BJ (cell line): Measurements from ENCODE around the gene MYH11. TPM values are rescaled to one million over a fixed set of nuclear protein-coding genes. Genes with fewer than 3 reads are reported as not detected.

Experiments
- CTCF ChIA-PET: fragments of 350-600 bp; formaldehyde crosslinking; extraction: SDS; loops from one replicate; lab custom pipeline; 2021; ENCODE audit warnings: antibody characterized with exemption, inconsistent platforms; lab: Yijun Ruan, JAX
- POLR2A ChIA-PET: fragments of 300-600 bp; sonication (Branson Sonifier 250); formaldehyde crosslinking; extraction: SDS; loops from one replicate; lab custom pipeline; 2021; ENCODE audit warnings: antibody characterized with exemption; lab: Charles Lee
- DNase-seq: peaks from one replicate; pipeline ENCODE4 v3.0.0-alpha.2; 2011; ENCODE audit warnings: low read depth
- H3K27me3 ChIP-seq: 2 replicates; pipeline ENCODE4 v1.6.0; 2011; ENCODE audit warnings: low read length; ENCODE audit not compliant: control insufficient read depth, insufficient read depth
- H3K36me3 ChIP-seq: 2 replicates; pipeline ENCODE4 v1.5.1; 2011; ENCODE audit warnings: low read length; ENCODE audit not compliant: control insufficient read depth, insufficient read depth
- H3K4me3 ChIP-seq: 2 replicates; pipeline ENCODE4 v1.5.1; 2011; ENCODE audit warnings: low read depth, mild to moderate bottlenecking, control low read depth, low read length
- polyA plus RNA-seq: library from polyadenylated mRNA; depleted of rRNA; stranded (reverse); fragments of >200 nt; gene quantifications from 2 replicates; pipeline ENCODE4 v1.2.3, GENCODE V29; 2011
- TF ChIP-seq, protein P1 (sequence below): IDR thresholded peaks from 2 replicates; pipeline ENCODE4 v1.5.1; 2011; ENCODE audit warnings: low read depth, mild to moderate bottlenecking, control low read depth, inconsistent platforms, low read length, moderate library complexity; ENCODE audit not compliant: insufficient read depth

Gene MYH11
- polyA plus RNA-seq, 1 experiment: 0.27 TPM

DNA sequence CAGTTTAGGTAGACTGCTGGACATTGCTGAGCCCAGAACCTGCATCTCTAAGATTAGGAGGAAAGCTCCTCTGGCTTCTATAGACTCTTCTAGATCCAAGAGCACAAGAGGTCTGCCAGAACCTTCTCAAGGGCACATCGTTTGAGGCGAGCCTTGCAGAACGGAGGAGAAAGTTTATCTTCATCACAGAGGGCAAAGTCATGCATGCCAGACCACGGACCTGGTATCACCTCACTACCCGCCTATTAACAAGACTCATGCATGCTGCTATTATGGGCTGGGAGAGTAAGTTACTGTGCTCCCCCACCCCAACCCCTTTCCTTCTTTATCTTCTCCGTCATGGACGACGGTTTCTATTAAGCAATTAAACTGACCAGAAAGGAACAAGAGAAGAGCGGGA lies 23.3 kb downstream of the MYH11 start:
- Histone ChIP-seq H3K27me3 (peaks cover 1% of the 10 kb centered on the region; the same call in 1 of the 2 replicates), H3K36me3 (no peaks in the 10 kb centered on the region), H3K4me3 (no peak overlapping the region)
- ChIA-PET CTCF (interaction anchor here (1.1 to 1.6 kb wide), 3 partner anchors 11 to 43 kb away, joined by 3 to 5 read pairs (median 3); no protein-coding TSS in a partner anchor), POLR2A (no interaction called here)
- TF ChIP-seq, protein P1, sequence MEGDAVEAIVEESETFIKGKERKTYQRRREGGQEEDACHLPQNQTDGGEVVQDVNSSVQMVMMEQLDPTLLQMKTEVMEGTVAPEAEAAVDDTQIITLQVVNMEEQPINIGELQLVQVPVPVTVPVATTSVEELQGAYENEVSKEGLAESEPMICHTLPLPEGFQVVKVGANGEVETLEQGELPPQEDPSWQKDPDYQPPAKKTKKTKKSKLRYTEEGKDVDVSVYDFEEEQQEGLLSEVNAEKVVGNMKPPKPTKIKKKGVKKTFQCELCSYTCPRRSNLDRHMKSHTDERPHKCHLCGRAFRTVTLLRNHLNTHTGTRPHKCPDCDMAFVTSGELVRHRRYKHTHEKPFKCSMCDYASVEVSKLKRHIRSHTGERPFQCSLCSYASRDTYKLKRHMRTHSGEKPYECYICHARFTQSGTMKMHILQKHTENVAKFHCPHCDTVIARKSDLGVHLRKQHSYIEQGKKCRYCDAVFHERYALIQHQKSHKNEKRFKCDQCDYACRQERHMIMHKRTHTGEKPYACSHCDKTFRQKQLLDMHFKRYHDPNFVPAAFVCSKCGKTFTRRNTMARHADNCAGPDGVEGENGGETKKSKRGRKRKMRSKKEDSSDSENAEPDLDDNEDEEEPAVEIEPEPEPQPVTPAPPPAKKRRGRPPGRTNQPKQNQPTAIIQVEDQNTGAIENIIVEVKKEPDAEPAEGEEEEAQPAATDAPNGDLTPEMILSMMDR: no peak
- no peak for DNase-seq

DNA sequence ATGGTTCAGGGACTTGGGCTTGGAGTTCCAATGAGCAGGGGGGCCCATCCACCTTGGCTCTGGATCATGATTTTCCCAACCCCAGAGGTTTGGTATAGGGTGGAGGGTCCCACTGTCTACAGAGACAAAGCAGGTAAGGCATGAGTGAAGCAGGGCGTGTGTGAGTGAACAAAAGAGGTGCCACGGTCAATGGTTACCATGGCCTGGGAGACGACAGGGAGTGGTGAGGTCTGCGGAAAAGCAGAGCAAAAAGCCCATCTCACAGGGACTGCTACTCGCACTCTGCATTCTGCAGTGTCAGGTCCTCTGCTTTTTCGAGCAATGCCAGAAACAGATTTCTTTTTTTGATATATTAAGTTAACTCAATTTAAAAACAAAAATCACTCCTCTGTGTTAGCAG lies 24.6 kb downstream of the MYH11 start:
- TF ChIP-seq, protein P1: no peak
- DNase-seq: no peak
- ChIA-PET POLR2A (no interaction called here), CTCF (interaction anchor here (1.1 to 1.4 kb wide), 2 partner anchors 10 to 41 kb away, joined by 3 read pairs; no protein-coding TSS in a partner anchor)
- peaks cover 9% of the 10 kb centered on the region; the same call in 1 of the 2 replicates for H3K27me3 ChIP-seq
- no peaks in the 10 kb centered on the region for H3K36me3 ChIP-seq
- no peak overlapping the region for H3K4me3 ChIP-seq

DNA sequence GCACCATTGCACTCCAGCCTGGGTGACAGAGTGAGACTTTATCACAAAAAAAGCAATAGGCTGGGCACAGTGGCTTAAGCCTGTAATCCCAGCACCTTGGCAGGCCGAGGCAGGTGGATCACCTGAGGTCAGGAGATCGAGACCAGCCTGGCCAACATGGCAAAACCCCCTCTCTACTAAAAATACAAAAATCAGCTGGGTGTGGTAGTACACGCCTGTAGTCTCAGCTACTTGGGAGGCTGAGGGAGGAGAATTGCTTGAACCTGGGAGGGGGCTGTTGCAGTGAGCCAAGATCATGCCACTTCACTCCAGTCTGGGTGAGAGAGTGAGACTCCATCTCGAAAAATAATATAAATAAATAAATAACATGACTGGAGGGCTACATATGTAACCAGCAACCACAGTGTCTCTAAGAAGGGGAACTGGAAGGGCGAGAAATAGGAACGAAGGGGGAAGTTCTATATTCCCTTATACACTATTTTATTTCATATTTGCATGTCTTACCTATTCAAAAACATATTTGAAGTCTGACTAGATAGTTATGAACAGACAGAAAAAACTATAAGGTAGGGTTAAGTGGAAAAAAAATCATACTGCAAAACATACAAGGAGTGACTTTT lies 25.9 kb downstream of the MYH11 start:
- Histone ChIP-seq H3K36me3 (no peaks in the 10 kb centered on the region), H3K27me3 (peaks cover 9% of the 10 kb centered on the region; the same call in 1 of the 2 replicates), H3K4me3 (no peak overlapping the region)
- POLR2A ChIA-PET: no interaction called here
- TF ChIP-seq, protein P1: no peak
- CTCF ChIA-PET: interaction anchor here (0.7 to 1.7 kb wide), 3 partner anchors 9 to 65 kb away, joined by 3 to 4 read pairs (median 3); no protein-coding TSS in a partner anchor
- DNase-seq: no peak

DNA sequence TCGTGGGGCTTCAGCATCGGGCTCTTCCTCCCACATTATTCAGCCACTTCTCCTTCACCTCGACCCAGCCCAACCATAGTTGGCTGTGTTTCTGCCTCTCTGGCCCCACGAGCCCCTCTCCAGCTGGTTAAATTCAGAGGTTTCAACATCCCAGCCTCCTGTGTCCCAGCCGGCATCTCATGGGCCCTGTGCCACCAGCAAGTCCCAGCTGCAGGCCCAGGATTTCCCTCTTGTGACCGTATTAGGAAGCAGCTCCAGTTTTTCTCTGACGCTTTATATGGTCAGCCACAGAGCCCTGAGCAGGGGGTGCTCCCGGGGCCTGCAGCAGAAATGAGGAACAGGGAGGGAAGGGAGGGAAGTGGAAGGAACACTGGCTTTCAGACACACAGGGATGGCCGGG lies 27.4 kb downstream of the MYH11 start:
- peaks cover 9% of the 10 kb centered on the region; the same call in 1 of the 2 replicates for H3K27me3 ChIP-seq
- H3K36me3 ChIP-seq: no peaks in the 10 kb centered on the region
- ChIA-PET CTCF (interaction anchor here (0.8 to 1.7 kb wide), 6 partner anchors 8 to 66 kb away, joined by 3 to 5 read pairs (median 4); no protein-coding TSS in a partner anchor), POLR2A (no interaction called here)
- TF ChIP-seq, protein P1: no peak
- no peak for DNase-seq
- H3K4me3 ChIP-seq: no peak overlapping the region

DNA sequence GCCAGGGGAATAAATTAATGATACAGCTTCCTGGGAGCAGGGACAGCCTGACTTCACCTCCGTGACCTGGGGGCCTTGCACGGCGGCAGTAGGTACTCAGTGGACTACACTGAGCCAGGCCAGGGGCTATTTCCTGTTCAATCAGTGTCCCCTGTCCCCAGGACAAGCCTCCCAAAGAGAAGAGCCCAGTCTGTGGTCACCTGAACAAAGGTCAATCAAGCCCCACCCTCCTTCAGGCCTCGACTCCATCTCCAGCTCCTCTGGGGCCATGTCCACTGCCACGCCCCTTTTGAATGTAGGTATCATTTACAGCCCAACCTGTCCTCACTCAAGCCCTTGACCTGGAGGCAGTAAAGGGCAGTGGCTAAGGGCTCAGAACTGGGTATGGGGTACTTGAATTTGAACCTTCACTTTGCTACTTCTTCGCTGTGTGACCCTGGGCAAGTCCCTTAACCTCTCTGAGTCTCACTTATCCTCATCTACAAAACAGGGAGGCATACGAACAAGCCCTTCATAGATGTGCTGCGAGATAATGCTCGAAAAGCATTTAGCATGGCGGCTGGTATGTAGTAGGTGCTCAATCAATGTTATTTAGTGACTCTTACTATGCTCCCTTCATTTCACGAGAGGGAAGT lies 29.0 kb downstream of the MYH11 start:
- ChIA-PET POLR2A (no interaction called here), CTCF (interaction anchor here (1.0 to 3.1 kb wide), 2 partner anchors 50 to 62 kb away, joined by 3 to 14 read pairs; no protein-coding TSS in a partner anchor)
- Histone ChIP-seq H3K4me3 (no peak overlapping the region), H3K36me3 (no peaks in the 10 kb centered on the region), H3K27me3 (peaks cover 9% of the 10 kb centered on the region; the same call in 1 of the 2 replicates)
- TF ChIP-seq, protein P1: no peak
- no peak for DNase-seq
